Pancreas (tissue), 10 donors: ENCODE data around the gene CASS4. TPM values are rescaled to one million over a fixed set of nuclear protein-coding genes. Genes with fewer than 3 reads are reported as not detected.
"Not testable (repeated sequence)": the region's sequence is repeated elsewhere in the genome, so short reads cannot be mapped to it uniquely, and the experiment has no call there.

Experiments
- ATAC-seq, 4 donors: fragments of 200-7000 bp; cut with Tn5 transposase; one replicate each; pipeline versions ENCODE4 v1.8.0 to v1.9.1; 2020; ENCODE audit warnings: mild to moderate bottlenecking in 4 of 4, moderate library complexity in 4 of 4
- DNase-seq, 6 donors: peaks; one replicate each; pipeline ENCODE4 v3.0.0-alpha.2; 2020
- FAIRE-seq: peaks from 2 replicates; lab custom pipeline; 2012; peaks lifted over from hg19 to GRCh38; lab: Jason Lieb, UNC
- H3K27ac ChIP-seq, 4 donors: fragments of 200-600 bp; sonication (generic); 1 replicate in 3 of 4; 2 replicates in 1 of 4; pipeline versions ENCODE4 v1.5.0 to v1.8.0; 2020
- H3K27me3 ChIP-seq, 4 donors: fragments of 200-600 bp; one replicate each; pipeline ENCODE4 v1.8.0; 2021
- H3K36me3 ChIP-seq, 3 donors: fragments of 200-600 bp; sonication (generic) in 1 of 3; one replicate each; pipeline versions ENCODE4 v1.5.0 to v1.8.0; 2020 to 2021
- H3K4me1 ChIP-seq, 3 donors: fragments of 200-600 bp; one replicate each; pipeline ENCODE4 v1.8.0; 2021
- H3K4me3 ChIP-seq, 4 donors: fragments of 200-600 bp; sonication (generic) in 2 of 4; one replicate each; pipeline versions ENCODE4 v1.5.0 to v1.8.0; 2020 to 2021
- H3K9me3 ChIP-seq, 4 donors: fragments of 200-600 bp; one replicate each; pipeline ENCODE4 v1.8.0; 2021
- CTCF ChIP-seq, 4 donors: fragments of 200-600 bp; sonication (generic) in 3 of 4; IDR thresholded peaks; one replicate each; pipeline versions ENCODE4 v1.5.0 to v1.8.0; 2021; ENCODE audit warnings: antibody characterized with exemption in 4 of 4
- WGBS, 2 donors: extraction: QIAGEN DNeasy Blood & Tissue Kit; methylation state at CpG; one replicate each; pipeline ENCODE4 v1.1.7; 2013; 5-methylcytosine and 5-hydroxymethylcytosine counted together
- intact Hi-C, 3 donors: fragments of 100-400 bp; cut with DNase I; formaldehyde crosslinking; loops; one replicate each; pipeline versions ENCODE4 v1.11.1 to v1.14.2; 2022
- polyA plus RNA-seq, 2 donors: library from polyadenylated mRNA; stranded (reverse); fragments of 200-250 nt; gene quantifications; one replicate each; pipeline ENCODE4 v1.2.3, GENCODE V29; 2013
- total RNA-seq, 6 donors: library from RNA; stranded (reverse); fragmentation: NEBNext Ultra II Directional in 4 of 6; extraction: Animal tissue kit (Norgen Biotek cat#: 25700) in 4 of 6; gene quantifications; one replicate each; pipeline versions ENCODE4 v1.2.1 to v1.2.4, GENCODE V29; 2021 to 2023
- donor health status: healthy with polysubstance abuse.
- donor health status: DM: no; HTN: no; CAD: no; lungs with moderate emphysema.
- donor health status: DM: no; HTN: no; CAD: no.
- donor health status: control.
- donor health status: control.
- donor health status: Bipolar disorder and iron deficiency.
- donor health status: DM: yes; HTN: yes; CAD: no.
- donor health status: DM: no; HTN: no; CAD: no.
- donor health status: DM: no; HTN: no; CAD: no.
- donor health status: DM: yes; HTN: yes; CAD: no.

CASS4 gene
- total and polyA plus RNA-seq, 8 donors = 0.04 to 1.6 (median 0.22) TPM

- ATAC-seq (no peak), DNase-seq (no peak), FAIRE-seq (no peak)
- no peaks in the 10 kb centered on the region for H3K27me3 ChIP-seq
- WGBS, 2 donors = 31 to 41% methylated on average over 8 of the region's 8 CpGs
- H3K4me1 ChIP-seq = peaks cover 12 to 18% (median 16%) of the 10 kb centered on the region in 3 donors
- peak overlapping the region in 3 of 4 donors; percentile 54 to 77 (median 77) for H3K4me3 ChIP-seq
- no peaks in the 10 kb centered on the region for H3K9me3 ChIP-seq
- no peak for TF ChIP-seq CTCF (IDR thresholded peaks at IDR 0.05)
- peaks cover 0 to 33% (median 32%) of the 10 kb centered on the region in 3 donors for H3K36me3 ChIP-seq
- no peak overlapping the region for H3K27ac ChIP-seq
- intact Hi-C loops = no loop called here
Observed at GRCh38 chr20:56393653-56394052, 18.4 kb upstream of the CASS4 start.

GRCh38 chr20:56395166-56395565 is 16.9 kb upstream of the CASS4 start:
- intact Hi-C loops = no loop called here
- WGBS, 2 donors = 87% methylated on average over 4 of the region's 4 CpGs
- TF ChIP-seq CTCF (IDR thresholded peaks at IDR 0.05) = no peak

GRCh38 chr20:56400001-56400640 is 11.9 kb upstream of the CASS4 start:
- TF ChIP-seq CTCF (IDR thresholded peaks at IDR 0.05) = peak; percentile 39 to 73 (median 70)
- Histone ChIP-seq H3K36me3 (peaks cover 0 to 76% (median 56%) of the 10 kb centered on the region in 3 donors), H3K4me1 (peaks cover 0 to 6% (median 0%) of the 10 kb centered on the region in 3 donors), H3K27ac (no peak overlapping the region), H3K4me3 (no peak overlapping the region), H3K27me3 (no peaks in the 10 kb centered on the region), H3K9me3 (no peaks in the 10 kb centered on the region)
- FAIRE-seq (no peak), DNase-seq (peak in 2 of 6 donors; percentile 29 to 46), ATAC-seq (peak in 3 of 4 donors; percentile 70 to 80 (median 76))
- intact Hi-C loops = no loop called here

More at GRCh38 chr20:56395166-56395565, 16.9 kb upstream of the CASS4 start:
- H3K4me1 ChIP-seq = peaks cover 16 to 18% (median 18%) of the 10 kb centered on the region in 3 donors
- FAIRE-seq (no peak), ATAC-seq (no peak), DNase-seq (no peak)
- H3K4me3 ChIP-seq = no peak overlapping the region
- H3K9me3 ChIP-seq = no peaks in the 10 kb centered on the region
- H3K36me3 ChIP-seq = peaks cover 0 to 45% (median 42%) of the 10 kb centered on the region in 3 donors
- no peaks in the 10 kb centered on the region for H3K27me3 ChIP-seq
- H3K27ac ChIP-seq = no peak overlapping the region

GRCh38 chr20:56403465-56403864 is 8.6 kb upstream of the CASS4 start:
- no peak overlapping the region for H3K4me3 ChIP-seq
- intact Hi-C loops = no loop called here
- WGBS, 2 donors = 94% methylated on average over 26 of the region's 26 CpGs
- FAIRE-seq = no peak
- no peak for DNase-seq
- peaks cover 0 to 6% (median 0%) of the 10 kb centered on the region in 3 donors for H3K4me1 ChIP-seq
- no peak for ATAC-seq
- peaks cover 0 to 72% (median 39%) of the 10 kb centered on the region in 3 donors for H3K36me3 ChIP-seq
- H3K27ac ChIP-seq = no peak overlapping the region
- no peaks in the 10 kb centered on the region for H3K9me3 ChIP-seq
- no peak for TF ChIP-seq CTCF (IDR thresholded peaks at IDR 0.05)
- no peaks in the 10 kb centered on the region for H3K27me3 ChIP-seq

- H3K27me3 ChIP-seq, H3K9me3 ChIP-seq, H3K4me3 ChIP-seq, FAIRE-seq, ATAC-seq, H3K27ac ChIP-seq, DNase-seq, intact Hi-C loops, H3K4me1 ChIP-seq: not testable (repeated sequence)
- WGBS, 2 donors = 94% methylated on average over 12 of the region's 12 CpGs
- peaks cover 0 to 61% (median 28%) of the 10 kb centered on the region in 3 donors for H3K36me3 ChIP-seq
Observed at GRCh38 chr20:56405356-56405755, 6.7 kb upstream of the CASS4 start.
